DMS53 (cell line): ENCODE measurements around the gene SLC39A8.

Experiments used
- DNase-seq: peaks from one replicate; lab custom pipeline; 2025; lab: John Stamatoyannopoulos, UW

The SLC39A8 gene

DNA sequence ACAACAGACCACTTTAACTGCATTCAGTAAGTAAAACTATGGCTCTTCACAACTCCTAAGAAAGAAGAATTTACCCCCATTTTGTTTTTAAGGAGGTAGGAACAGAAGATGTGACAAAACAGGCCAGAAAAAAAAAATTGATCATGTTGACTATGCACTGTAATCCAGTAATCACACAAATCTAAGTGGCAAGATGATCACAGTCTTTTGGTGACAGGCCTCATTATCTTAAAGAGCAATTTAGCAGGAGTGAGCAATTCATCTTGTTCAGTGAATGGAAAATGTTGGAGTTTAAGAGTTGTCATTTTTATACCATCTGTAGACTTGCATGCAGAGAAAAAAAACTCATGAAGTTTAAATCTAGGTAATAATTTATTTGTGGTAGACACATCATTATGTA is 115.1 kb downstream of the SLC39A8 start:
- DNase-seq: no peak

DNA sequence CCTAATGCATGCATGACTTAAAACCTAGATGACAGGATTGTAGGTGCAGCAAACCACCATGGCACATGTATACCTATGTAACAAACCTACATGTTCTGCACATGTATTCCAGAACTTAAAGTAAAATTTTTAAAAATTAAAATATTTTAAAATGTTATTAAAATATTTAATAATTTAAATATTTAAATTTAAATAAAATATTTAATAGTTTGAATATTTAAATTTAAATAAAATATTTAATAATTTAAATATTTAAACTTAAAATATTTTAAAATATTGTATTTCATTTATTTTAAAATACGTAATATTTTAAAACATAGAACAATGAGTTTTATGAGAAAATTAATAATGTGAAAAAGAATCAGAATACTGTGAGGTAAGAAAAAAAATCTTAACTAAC is 117.9 kb downstream of the SLC39A8 start:
- DNase-seq: no peak

DNA sequence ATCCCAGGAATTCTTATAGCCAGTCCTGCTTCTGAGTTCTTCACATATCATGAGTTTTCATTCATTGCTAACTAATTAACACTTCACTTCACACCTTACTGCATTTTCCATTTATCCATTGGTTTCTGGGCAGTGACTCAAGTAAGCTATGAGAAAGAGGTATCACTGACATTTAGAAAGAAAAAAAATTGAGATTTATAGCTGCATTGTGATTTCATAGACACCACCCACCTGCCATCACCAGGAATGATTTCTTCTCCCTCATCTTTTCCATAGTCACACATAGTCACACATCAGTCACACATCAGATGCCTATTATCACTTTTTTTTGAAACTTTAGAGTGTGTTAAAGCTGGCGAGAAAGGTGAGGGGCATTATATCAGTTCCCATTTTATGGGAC is 121.8 kb downstream of the SLC39A8 start:
- no peak for DNase-seq

DNA sequence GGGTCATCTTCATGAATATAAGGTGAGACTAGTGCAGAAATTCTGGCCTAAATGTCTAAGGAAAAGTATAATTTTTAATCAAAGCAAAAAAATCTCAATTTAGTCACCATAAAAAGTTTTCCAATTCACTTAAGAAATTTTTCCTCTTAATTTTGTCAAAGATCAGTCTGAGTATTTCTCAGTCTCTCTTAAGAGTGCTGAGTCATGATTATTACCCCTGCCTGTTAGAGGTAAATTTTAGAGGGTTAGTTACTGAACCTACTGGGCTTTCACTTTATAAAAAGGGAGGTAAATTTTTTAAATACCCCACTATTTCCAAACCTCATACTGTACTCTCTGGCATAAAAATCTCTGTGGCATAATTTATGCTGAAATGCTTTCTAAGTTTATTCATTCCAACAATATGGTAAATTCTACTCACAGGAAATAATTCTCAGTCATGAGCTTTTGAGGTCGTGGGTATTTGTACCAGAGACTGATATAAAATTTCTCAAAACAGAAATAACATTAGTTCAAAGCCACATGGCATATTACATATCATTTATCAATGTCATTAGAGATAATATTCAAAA is 122.4 kb downstream of the SLC39A8 start:
- no peak for DNase-seq

DNA sequence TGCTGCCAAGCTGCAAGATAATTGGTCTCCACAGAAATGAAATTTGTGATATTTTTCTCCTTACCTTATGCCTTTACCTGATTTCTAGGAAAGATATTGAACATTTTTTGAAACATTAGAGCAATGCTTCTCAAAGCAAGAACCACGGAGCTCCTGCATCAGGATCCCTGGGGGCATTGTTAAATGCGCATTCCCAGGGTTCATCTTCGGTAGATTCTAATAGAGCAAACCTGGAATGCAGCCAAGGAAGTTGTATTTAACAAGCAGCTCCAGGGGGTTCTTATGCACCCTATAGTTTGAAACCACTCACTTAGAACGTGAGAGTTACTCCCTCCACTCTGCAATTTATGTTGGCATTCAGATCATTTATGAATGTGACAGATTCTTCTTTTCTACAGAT is 126.2 kb downstream of the SLC39A8 start:
- no peak for DNase-seq

DNA sequence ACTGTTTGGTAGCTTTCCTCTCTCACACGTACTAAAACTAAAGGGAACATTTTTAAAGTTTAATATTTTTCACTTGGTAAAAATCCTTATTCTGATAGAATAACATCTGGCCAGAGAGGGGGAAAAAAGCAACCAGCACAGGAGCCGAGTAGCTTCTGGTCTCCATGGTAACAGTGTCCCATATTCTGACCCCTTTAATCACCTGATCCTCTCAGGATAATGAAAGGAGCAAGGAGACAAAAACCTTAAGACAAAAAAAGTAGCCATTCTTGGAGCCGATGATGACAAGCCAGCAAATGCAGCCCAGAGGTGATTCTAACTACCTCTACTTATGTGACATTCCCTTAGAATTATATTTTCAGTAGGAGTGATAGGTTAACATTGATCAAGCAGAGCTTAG is 126.6 kb downstream of the SLC39A8 start:
- no peak for DNase-seq

DNA sequence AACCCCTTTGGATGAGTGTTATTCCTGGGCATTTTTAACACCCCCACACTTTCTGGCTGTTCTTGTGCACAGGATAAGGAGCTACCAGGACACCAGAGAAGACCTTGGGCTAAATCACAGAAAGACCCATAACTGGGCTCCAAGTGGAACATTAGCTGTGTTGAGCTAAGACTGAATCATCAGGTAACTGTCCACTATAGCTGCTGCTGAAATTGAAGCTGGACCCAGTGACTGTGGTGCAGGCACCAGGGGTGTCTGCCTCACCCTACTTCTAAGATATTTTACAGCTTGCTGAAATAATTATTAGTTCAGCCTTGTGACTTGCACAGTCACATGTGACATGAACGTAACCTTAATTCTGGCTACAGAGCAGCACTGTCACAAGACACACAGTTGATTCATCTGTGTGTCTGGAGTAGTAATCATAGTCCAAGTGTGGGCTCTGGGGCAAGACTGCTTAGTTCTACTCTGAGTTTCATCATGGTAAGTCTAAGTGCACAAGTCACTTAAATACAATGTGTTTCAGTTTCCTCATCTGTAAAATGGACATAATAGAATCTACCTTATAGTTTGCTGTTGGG is 127.4 kb downstream of the SLC39A8 start:
- no peak for DNase-seq

DNA sequence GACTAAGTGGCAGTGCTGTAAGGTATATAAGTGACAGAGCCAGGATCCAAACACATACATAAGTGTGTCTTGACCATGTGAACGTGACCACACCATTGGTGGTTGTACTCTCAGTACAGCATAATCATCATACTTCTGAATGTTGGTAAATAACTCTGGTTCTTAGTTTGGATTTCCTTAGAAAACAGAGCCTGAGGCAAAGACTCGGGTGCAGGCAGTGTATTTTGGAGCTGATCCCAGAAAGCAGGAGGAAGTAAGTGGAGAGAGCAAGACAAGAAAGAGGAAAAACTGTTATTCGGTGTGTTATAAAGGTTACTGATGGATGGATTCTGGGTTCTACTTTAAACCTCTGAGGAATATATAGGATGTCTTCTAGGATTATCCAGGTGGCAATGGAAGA is 127.9 kb downstream of the SLC39A8 start:
- DNase-seq: no peak

DNA sequence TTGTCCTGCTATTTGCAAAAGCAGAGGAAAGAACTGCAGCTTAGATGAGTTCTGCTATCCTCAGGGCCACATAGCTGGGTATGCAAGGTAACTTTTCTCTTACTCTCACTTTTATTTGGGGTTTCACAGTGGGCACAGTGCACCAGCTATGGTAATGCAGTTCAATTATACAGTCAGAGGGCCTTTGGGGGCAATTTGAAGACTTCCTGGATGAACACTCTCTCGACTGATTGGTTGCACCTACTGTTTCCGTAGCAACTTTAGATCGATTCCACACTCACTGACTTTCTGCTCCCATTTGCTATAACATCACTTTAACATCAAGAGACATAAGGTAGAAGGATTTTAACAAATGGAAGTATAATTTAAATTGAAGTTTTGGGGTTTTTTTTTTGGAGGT is 128.6 kb downstream of the SLC39A8 start:
- DNase-seq: no peak

DNA sequence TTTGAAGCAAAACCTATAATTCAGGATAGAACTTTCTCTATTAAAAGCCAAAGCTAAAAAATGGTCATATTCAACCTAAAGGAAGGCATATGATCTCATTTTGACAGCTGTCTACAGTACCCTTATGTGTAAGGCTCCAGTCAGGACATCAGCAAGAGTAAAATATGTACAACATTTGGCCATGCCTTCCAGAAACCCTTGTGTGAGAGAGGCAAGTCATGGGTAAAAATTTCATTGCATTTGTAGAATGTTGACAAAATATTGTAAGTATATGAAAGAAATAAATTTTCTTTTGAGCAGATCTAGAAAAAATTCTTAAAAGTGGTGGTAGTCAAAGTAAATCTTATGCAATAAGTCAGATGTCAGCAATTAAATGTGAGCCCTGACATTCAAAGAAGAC is 132.3 kb downstream of the SLC39A8 start:
- DNase-seq: no peak
